A549 (cell line): ENCODE measurements around the gene LSM7. TPM values are rescaled to one million over a fixed set of nuclear protein-coding genes. Genes with fewer than 3 reads are reported as not detected.

ENCODE experiments used
- ATAC-seq, 2 experiments: fragments of 200-7000 bp in 1 of 2; fragments of >200 bp in 1 of 2; cut with Nextera tagmentation in 1 of 2; cut with Tn5 transposase in 1 of 2; 3 replicates each; pipeline versions ENCODE4 v1.8.0 to v1.9.1; 2018 to 2020; ENCODE audit warnings: mild to moderate bottlenecking in 1 of 2, moderate library complexity in 1 of 2
- CTCF ChIA-PET: fragments of 300-600 bp; sonication (Branson Sonifier 250); formaldehyde crosslinking; extraction: SDS; loops from one replicate; lab custom pipeline; 2021; ENCODE audit warnings: antibody characterized with exemption, inconsistent platforms; lab: Yijun Ruan, JAX
- POLR2A ChIA-PET: fragments of 350-600 bp; formaldehyde crosslinking; extraction: SDS; loops from one replicate; lab custom pipeline; 2021; ENCODE audit warnings: antibody characterized with exemption, inconsistent platforms; lab: Yijun Ruan, JAX
- DNase-seq, 2 experiments: peaks; one replicate each; pipeline versions ENCODE4 v3.0.0 to v3.0.0-alpha.2; 2011 to 2016; ENCODE audit warnings: low read depth in 1 of 2, low spot score in 1 of 2
- FAIRE-seq: peaks from 2 replicates; lab custom pipeline; 2011; peaks lifted over from hg19 to GRCh38; lab: Jason Lieb, UNC
- H3K27ac ChIP-seq, 2 experiments: fragments of >200 bp; sonication (Bioruptor Twin); formaldehyde crosslinking; 3 replicates each; pipeline ENCODE4 v1.5.1; 2016 to 2017
- H3K4me1 ChIP-seq: fragments of >200 bp; sonication (Bioruptor Twin); formaldehyde crosslinking; 3 replicates; pipeline ENCODE4 v1.6.1; 2016
- H3K4me2 ChIP-seq: fragments of >200 bp; sonication (Bioruptor Twin); formaldehyde crosslinking; 3 replicates; pipeline ENCODE4 v1.6.1; 2016
- H3K4me3 ChIP-seq: fragments of >200 bp; sonication (Bioruptor Twin); formaldehyde crosslinking; 3 replicates; pipeline ENCODE4 v1.5.1; 2016
- H3K9me3 ChIP-seq: fragments of >200 bp; sonication (Bioruptor Twin); formaldehyde crosslinking; 3 replicates; pipeline ENCODE4 v1.6.1; 2016
- BHLHE40 ChIP-seq: IDR thresholded peaks from 2 replicates; pipeline ENCODE4 v1.6.1; 2012; ENCODE audit warnings: low read depth, low read length, inconsistent platforms
- CEBPB ChIP-seq, 2 experiments: fragments of >200 bp in 1 of 2; sonication (Bioruptor Twin) in 1 of 2; formaldehyde crosslinking in 1 of 2; IDR thresholded peaks; 2 replicates each; pipeline ENCODE4 v1.6.1; 2012 to 2016
- CHD2 ChIP-seq: fragments of 150-350 bp; IDR thresholded peaks from 2 replicates; pipeline ENCODE4 v1.6.1; 2014; ENCODE audit warnings: low read length; ENCODE audit not compliant: partially characterized antibody
- CHD4 ChIP-seq: fragments of 200-600 bp; sonication (generic); IDR thresholded peaks from 2 replicates; pipeline ENCODE4 v1.6.1; 2016; ENCODE audit warnings: antibody characterized with exemption, mild to moderate bottlenecking, borderline replicate concordance
- EHMT2 ChIP-seq: fragments of 200-600 bp; sonication (generic); IDR thresholded peaks from 2 replicates; pipeline ENCODE4 v1.6.1; 2016; ENCODE audit warnings: antibody characterized with exemption, low read depth, mild to moderate bottlenecking, moderate library complexity
- HOXA7 ChIP-seq: fragments of 250-450 bp; sonication (Bioruptor Pico); IDR thresholded peaks from 2 replicates; pipeline ENCODE4 v1.5.0; 2020; ENCODE audit warnings: mild to moderate bottlenecking, moderate library complexity
- HOXB13 ChIP-seq: fragments of 250-450 bp; sonication (Bioruptor Pico); IDR thresholded peaks from 2 replicates; pipeline ENCODE4 v1.5.0; 2020; ENCODE audit warnings: low read depth, mild to moderate bottlenecking, moderate library complexity
- HOXB5 ChIP-seq: fragments of 250-450 bp; sonication (Bioruptor Pico); IDR thresholded peaks from 2 replicates; pipeline ENCODE4 v1.5.0; 2020; ENCODE audit warnings: mild to moderate bottlenecking, moderate library complexity
- KDM1A ChIP-seq: fragments of 200-600 bp; sonication (generic); IDR thresholded peaks from 2 replicates; pipeline ENCODE4 v1.6.1; 2016; ENCODE audit warnings: low read depth, mild to moderate bottlenecking
- KDM5A ChIP-seq: fragments of 200-600 bp; sonication (generic); IDR thresholded peaks from 2 replicates; pipeline ENCODE4 v1.6.1; 2016; ENCODE audit warnings: antibody characterized with exemption, mild to moderate bottlenecking
- MAFK ChIP-seq: fragments of 450-650 bp; IDR thresholded peaks from 2 replicates; pipeline ENCODE4 v1.6.1; 2014; ENCODE audit not compliant: partially characterized antibody
- MAZ ChIP-seq: fragments of 150-350 bp; IDR thresholded peaks from 2 replicates; pipeline ENCODE4 v1.6.1; 2014; ENCODE audit warnings: antibody characterized with exemption, low read depth, low read length, borderline replicate concordance
- NR3C1 ChIP-seq: fragments of >200 bp; sonication (Bioruptor Twin); formaldehyde crosslinking; IDR thresholded peaks from 3 replicates; pipeline ENCODE4 v1.6.1; 2017
- PHF8 ChIP-seq: fragments of 200-600 bp; sonication (generic); IDR thresholded peaks from 2 replicates; pipeline ENCODE4 v1.6.1; 2016; ENCODE audit warnings: low read depth, mild to moderate bottlenecking, antibody characterized with exemption, moderate library complexity, borderline replicate concordance
- RAD21 ChIP-seq, 2 experiments: fragments of >200 bp in 1 of 2; sonication (Bioruptor Twin) in 1 of 2; formaldehyde crosslinking in 1 of 2; IDR thresholded peaks in 1 of 2; conservative IDR thresholded peaks in 1 of 2; 2 replicates in 1 of 2; 3 replicates in 1 of 2; pipeline ENCODE4 v1.6.1; 2012 to 2018; ENCODE audit warnings: inconsistent platforms in 1 of 2
- RARB ChIP-seq: fragments of 250-450 bp; sonication (Bioruptor Pico); IDR thresholded peaks from 2 replicates; pipeline ENCODE4 v1.8.0; 2021; ENCODE audit warnings: mild to moderate bottlenecking, moderate library complexity
- REST ChIP-seq: fragments of 200-600 bp; sonication (generic); IDR thresholded peaks from 2 replicates; pipeline ENCODE4 v1.6.1; 2016; ENCODE audit warnings: antibody characterized with exemption, mild to moderate bottlenecking, moderate library complexity
- RNF2 ChIP-seq: fragments of 200-600 bp; sonication (generic); IDR thresholded peaks from 2 replicates; pipeline ENCODE4 v1.6.1; 2016; ENCODE audit warnings: low read depth, mild to moderate bottlenecking, antibody characterized with exemption, moderate library complexity, borderline replicate concordance
- TFCP2L1 ChIP-seq: fragments of 250-450 bp; sonication (Bioruptor Pico); IDR thresholded peaks from 2 replicates; pipeline ENCODE4 v1.5.0; 2021; ENCODE audit warnings: mild to moderate bottlenecking
- TP53 ChIP-seq: fragments of 250-450 bp; sonication (Bioruptor Pico); IDR thresholded peaks from 2 replicates; pipeline ENCODE4 v1.5.0; 2021; ENCODE audit warnings: mild to moderate bottlenecking, moderate library complexity
- ZNF302 ChIP-seq: fragments of 250-450 bp; sonication (Bioruptor Pico); IDR thresholded peaks from 2 replicates; pipeline ENCODE4 v1.9.0; 2021; ENCODE audit warnings: inconsistent platforms, mild to moderate bottlenecking, moderate library complexity
- WGBS: methylation state at CpG from one replicate; pipeline ENCODE4 v1.1.6; 2017; ENCODE audit errors: missing lambda C conversion rate; 5-methylcytosine and 5-hydroxymethylcytosine counted together
- polyA plus RNA-seq, 4 experiments: library from polyadenylated mRNA; depleted of rRNA in 3 of 4; stranded (reverse); fragments of >200 nt; fragmentation: RNase III in 1 of 4; extraction: RNeasy Plus Mini Kit Qiagen cat#74134 plus additional on column Dnase treatment in 1 of 4; gene quantifications; 2 replicates in 3 of 4; 3 replicates in 1 of 4; pipeline ENCODE4 v1.2.3, GENCODE V29; 2011 to 2017
- TF ChIP-seq, protein P1 (sequence below): fragments of 450-650 bp; IDR thresholded peaks from 2 replicates; pipeline ENCODE4 v1.6.1; 2014; ENCODE audit warnings: antibody characterized with exemption
- TF ChIP-seq, protein P2 (sequence below): IDR thresholded peaks from 2 replicates; pipeline ENCODE4 v1.6.1; 2012; ENCODE audit warnings: low read depth, borderline replicate concordance

The LSM7 gene
- polyA plus RNA-seq, 2 of the 4 experiments (the other 2 are of a cell fraction): 140 to 144 TPM

GRCh38 chr19:2375353-2376121 lies 47.2 kb upstream of the LSM7 start:
- FAIRE-seq (no peak), DNase-seq (no peak), ATAC-seq (peak; percentile 11 to 59; a peak in 3 of 6 replicates)
- H3K4me2 ChIP-seq: no peak overlapping the region
- 33% methylated on average over 3 of the region's 7 CpGs for WGBS
- CTCF ChIA-PET: no interaction called here
- TF ChIP-seq BHLHE40 (no peak), HOXB13 (CRISPR knock-in tag) (no peak), MAFK (no peak), MAZ (no peak), CHD4 (no peak), RAD21 (conservative IDR thresholded peaks at IDR 0.05 in 1 of 2, IDR thresholded peaks at IDR 0.05 in 1 of 2) (no peak), CHD2 (no peak), RNF2 (no peak), CEBPB (IDR thresholded peaks at IDR 0.05) (no peak), REST (no peak), ZNF302 (CRISPR knock-in tag) (no peak), TFCP2L1 (CRISPR knock-in tag) (no peak), TP53 (no peak), NR3C1 (no peak), PHF8 (no peak), HOXB5 (CRISPR knock-in tag) (no peak), HOXA7 (CRISPR knock-in tag) (no peak)
- POLR2A ChIA-PET: no interaction called here
- no peaks in the 10 kb centered on the region for H3K9me3 ChIP-seq
- H3K4me1 ChIP-seq: no peaks in the 10 kb centered on the region
- no peak overlapping the region for H3K27ac ChIP-seq
- no peak overlapping the region for H3K4me3 ChIP-seq

DNA sequence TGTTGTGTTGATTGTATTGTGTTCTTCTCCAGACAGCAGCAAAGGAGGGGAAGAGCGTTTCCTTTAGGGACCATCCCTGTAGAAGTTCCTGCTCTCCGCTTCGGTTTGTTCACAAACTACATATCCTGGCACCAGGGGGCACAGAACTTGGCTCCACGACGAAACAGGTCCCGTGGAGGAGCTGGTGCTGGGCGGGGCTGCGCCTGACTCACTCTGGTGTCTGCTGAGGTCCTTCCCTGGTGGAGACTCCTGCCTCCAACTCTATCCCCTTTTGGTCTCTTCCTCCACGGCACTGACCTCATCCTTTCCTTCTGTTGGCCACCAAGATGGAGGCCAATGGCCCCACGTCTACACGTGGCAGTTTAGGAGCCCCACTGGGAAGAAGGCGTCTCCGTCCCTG lies 46.4 kb upstream of the LSM7 start:
- no peak for DNase-seq
- ATAC-seq: peak in 1 of 2 experiments; percentile 54; a peak in 3 of 6 replicates

More for the DNA sequence above, 46.4 kb upstream of the LSM7 start:
- no peak for FAIRE-seq
- H3K4me2 ChIP-seq: no peak overlapping the region
- no peak for TF ChIP-seq KDM1A
- no peak for TF ChIP-seq TP53
- TF ChIP-seq, protein P1, sequence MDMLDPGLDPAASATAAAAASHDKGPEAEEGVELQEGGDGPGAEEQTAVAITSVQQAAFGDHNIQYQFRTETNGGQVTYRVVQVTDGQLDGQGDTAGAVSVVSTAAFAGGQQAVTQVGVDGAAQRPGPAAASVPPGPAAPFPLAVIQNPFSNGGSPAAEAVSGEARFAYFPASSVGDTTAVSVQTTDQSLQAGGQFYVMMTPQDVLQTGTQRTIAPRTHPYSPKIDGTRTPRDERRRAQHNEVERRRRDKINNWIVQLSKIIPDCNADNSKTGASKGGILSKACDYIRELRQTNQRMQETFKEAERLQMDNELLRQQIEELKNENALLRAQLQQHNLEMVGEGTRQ: no peak
- TF ChIP-seq RARB: no peak
- TF ChIP-seq HOXB5 (CRISPR knock-in tag): no peak
- TF ChIP-seq, protein P2, sequence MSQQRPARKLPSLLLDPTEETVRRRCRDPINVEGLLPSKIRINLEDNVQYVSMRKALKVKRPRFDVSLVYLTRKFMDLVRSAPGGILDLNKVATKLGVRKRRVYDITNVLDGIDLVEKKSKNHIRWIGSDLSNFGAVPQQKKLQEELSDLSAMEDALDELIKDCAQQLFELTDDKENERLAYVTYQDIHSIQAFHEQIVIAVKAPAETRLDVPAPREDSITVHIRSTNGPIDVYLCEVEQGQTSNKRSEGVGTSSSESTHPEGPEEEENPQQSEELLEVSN: no peak
- no peak for TF ChIP-seq EHMT2
- no peak for TF ChIP-seq KDM5A
- ChIA-PET CTCF (no interaction called here), POLR2A (no interaction called here)
- H3K4me3 ChIP-seq: no peak overlapping the region
- WGBS: 61% methylated on average over 13 of the region's 13 CpGs
- no peaks in the 10 kb centered on the region for H3K4me1 ChIP-seq
- H3K9me3 ChIP-seq: no peaks in the 10 kb centered on the region
- H3K27ac ChIP-seq: no peak overlapping the region
